Skeletal muscle tissue (tissue), 5 donors: ENCODE data around the gene KRTAP3-2. TPM values are rescaled to one million over a fixed set of nuclear protein-coding genes. Genes with fewer than 3 reads are reported as not detected.

ENCODE experiments used
- H3K27ac ChIP-seq: one replicate; pipeline ENCODE4 v1.7.0; 2013; ENCODE audit warnings: mild to moderate bottlenecking, low read depth, low read length, inconsistent platforms
- H3K27me3 ChIP-seq, 3 donors: one replicate each; pipeline ENCODE4 v1.7.0; 2013; ENCODE audit warnings: low read length in 3 of 3; ENCODE audit not compliant: control insufficient read depth in 3 of 3, insufficient read depth in 3 of 3
- H3K36me3 ChIP-seq, 3 donors: one replicate each; pipeline ENCODE4 v1.7.0; 2013; ENCODE audit warnings: low read length in 3 of 3; ENCODE audit not compliant: control insufficient read depth in 3 of 3, insufficient read depth in 3 of 3
- H3K4me1 ChIP-seq, 3 donors: one replicate each; pipeline ENCODE4 v1.7.0; 2013; ENCODE audit warnings: low read length in 3 of 3, mild to moderate bottlenecking in 3 of 3; ENCODE audit not compliant: control insufficient read depth in 3 of 3, insufficient read depth in 3 of 3
- H3K4me3 ChIP-seq, 3 donors: one replicate each; pipeline ENCODE4 v1.7.0; 2013; ENCODE audit warnings: low read length in 3 of 3
- H3K9ac ChIP-seq, 3 donors: one replicate each; pipeline ENCODE4 v1.7.0; 2013; ENCODE audit warnings: low read length in 3 of 3, mild to moderate bottlenecking in 3 of 3, moderate library complexity in 2 of 3, low read depth in 1 of 3
- H3K9me3 ChIP-seq, 3 donors: one replicate each; pipeline ENCODE4 v1.7.0; 2013; ENCODE audit warnings: low read length in 3 of 3; ENCODE audit not compliant: control insufficient read depth in 3 of 3
- small RNA-seq: library from RNA; depleted of rRNA; stranded (forward); fragments of <200 nt; gene quantifications from one replicate; pipeline ENCODE3, GENCODE V24; 2014
- total RNA-seq: library from RNA; depleted of rRNA; stranded (reverse); fragments of >200 nt; gene quantifications from one replicate; pipeline ENCODE4 v1.2.3, GENCODE V29; 2014
- donor health status: Osteomylitis.

The KRTAP3-2 gene
- total RNA-seq, 1 donor from 2014 or later = not detected

- no peaks in the 10 kb centered on the region for H3K36me3 ChIP-seq
- no peak overlapping the region for H3K9ac ChIP-seq
- no peak overlapping the region for H3K4me3 ChIP-seq
- no peaks in the 10 kb centered on the region for H3K9me3 ChIP-seq
- H3K27me3 ChIP-seq = peaks cover 0 to 4% (median 0%) of the 10 kb centered on the region in 3 donors
- peaks cover 0 to 15% (median 8%) of the 10 kb centered on the region in 3 donors for H3K4me1 ChIP-seq
- no peak overlapping the region for H3K27ac ChIP-seq
Measured at GRCh38 chr17:40956401-40957254, 43.1 kb downstream of the KRTAP3-2 start.

- Histone ChIP-seq H3K9ac (no peak overlapping the region), H3K36me3 (no peaks in the 10 kb centered on the region), H3K4me3 (no peak overlapping the region), H3K9me3 (no peaks in the 10 kb centered on the region), H3K27me3 (peaks cover 0 to 4% (median under 1%) of the 10 kb centered on the region in 3 donors), H3K27ac (no peak overlapping the region), H3K4me1 (peaks cover 0 to 24% (median 12%) of the 10 kb centered on the region in 3 donors)
Measured at GRCh38 chr17:40953881-40954280, 45.8 kb downstream of the KRTAP3-2 start.

DNA sequence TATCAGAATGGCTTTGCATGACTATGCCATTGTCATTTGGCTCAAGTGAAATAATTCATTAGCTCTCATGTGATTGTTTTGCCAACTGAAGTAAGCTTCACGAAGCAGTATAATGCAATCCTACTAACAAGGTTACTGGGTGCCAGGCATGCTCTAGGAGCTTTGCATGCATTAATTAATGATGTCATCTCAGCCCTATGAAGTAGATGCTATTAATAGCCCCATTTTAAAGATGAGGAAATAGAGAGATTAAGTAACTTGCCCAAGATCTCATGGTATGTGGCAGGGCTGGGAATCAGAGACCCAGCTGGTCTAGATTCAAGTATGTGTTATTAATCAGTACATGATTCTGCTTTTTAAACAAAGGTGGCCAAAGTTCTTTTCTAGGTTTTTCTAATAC, 47.0 kb downstream of the KRTAP3-2 start:
- Histone ChIP-seq H3K4me3 (no peak overlapping the region), H3K9ac (no peak overlapping the region), H3K27me3 (peaks cover 0 to 8% (median 6%) of the 10 kb centered on the region in 3 donors), H3K27ac (peak overlapping the region; percentile 29), H3K4me1 (peaks cover 0 to 24% (median 12%) of the 10 kb centered on the region in 3 donors), H3K36me3 (no peaks in the 10 kb centered on the region), H3K9me3 (no peaks in the 10 kb centered on the region)

DNA sequence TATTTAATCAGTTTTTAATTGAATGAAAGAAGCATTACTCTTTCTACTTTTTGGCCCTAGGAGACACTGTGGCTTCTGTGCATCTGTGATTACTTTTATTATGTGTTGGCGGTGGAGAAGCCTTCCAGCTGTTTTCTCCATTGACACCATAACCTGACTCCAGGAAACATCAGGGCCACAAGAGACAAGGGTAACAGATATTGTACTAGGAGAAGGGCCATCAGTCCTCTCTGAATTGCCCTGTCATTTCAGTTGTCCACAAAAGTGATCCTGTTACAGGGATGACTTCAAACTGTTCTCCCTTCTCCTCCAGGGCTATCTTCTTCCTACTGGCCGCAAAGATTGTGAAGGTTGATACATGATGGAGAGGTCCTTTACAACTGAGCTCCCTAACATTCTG, 47.6 kb downstream of the KRTAP3-2 start:
- H3K27ac ChIP-seq = peak overlapping the region; percentile 29
- H3K4me1 ChIP-seq = peaks cover 0 to 24% (median 12%) of the 10 kb centered on the region in 3 donors
- no peak overlapping the region for H3K4me3 ChIP-seq
- H3K27me3 ChIP-seq = peaks cover 0 to 8% (median 6%) of the 10 kb centered on the region in 3 donors
- no peak overlapping the region for H3K9ac ChIP-seq
- H3K9me3 ChIP-seq = no peaks in the 10 kb centered on the region
- no peaks in the 10 kb centered on the region for H3K36me3 ChIP-seq

- no peak overlapping the region for H3K4me3 ChIP-seq
- no peaks in the 10 kb centered on the region for H3K36me3 ChIP-seq
- no peak overlapping the region for H3K27ac ChIP-seq
- H3K9me3 ChIP-seq = no peaks in the 10 kb centered on the region
- peaks cover 0 to 10% (median 8%) of the 10 kb centered on the region in 3 donors for H3K27me3 ChIP-seq
- peaks cover 0 to 24% (median 12%) of the 10 kb centered on the region in 3 donors for H3K4me1 ChIP-seq
- H3K9ac ChIP-seq = no peak overlapping the region
Measured at GRCh38 chr17:40951011-40951622, 48.6 kb downstream of the KRTAP3-2 start.

DNA sequence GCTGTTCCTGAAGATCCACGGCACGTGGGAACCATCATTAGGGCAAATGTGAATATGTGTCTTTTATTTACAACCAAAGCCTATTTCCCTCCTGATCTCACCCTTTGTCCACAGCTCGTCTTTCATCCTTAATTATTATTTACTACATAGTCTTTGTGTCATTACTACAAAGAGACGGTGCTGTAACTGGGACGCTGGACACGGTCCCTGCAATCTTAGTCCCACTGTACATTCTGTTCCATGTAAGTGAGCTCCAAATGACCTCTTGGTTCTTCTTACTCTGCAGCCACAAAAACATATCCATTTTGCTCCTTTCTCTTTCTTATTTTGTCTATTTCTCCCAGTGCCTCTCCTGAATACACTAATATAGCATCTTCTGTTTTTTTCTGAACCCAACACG, 49.5 kb downstream of the KRTAP3-2 start:
- Histone ChIP-seq H3K4me3 (no peak overlapping the region), H3K27me3 (peaks cover 0 to 10% (median 8%) of the 10 kb centered on the region in 3 donors), H3K27ac (no peak overlapping the region), H3K36me3 (no peaks in the 10 kb centered on the region), H3K9ac (no peak overlapping the region), H3K9me3 (no peaks in the 10 kb centered on the region), H3K4me1 (peaks cover 0 to 24% (median 12%) of the 10 kb centered on the region in 3 donors)

DNA sequence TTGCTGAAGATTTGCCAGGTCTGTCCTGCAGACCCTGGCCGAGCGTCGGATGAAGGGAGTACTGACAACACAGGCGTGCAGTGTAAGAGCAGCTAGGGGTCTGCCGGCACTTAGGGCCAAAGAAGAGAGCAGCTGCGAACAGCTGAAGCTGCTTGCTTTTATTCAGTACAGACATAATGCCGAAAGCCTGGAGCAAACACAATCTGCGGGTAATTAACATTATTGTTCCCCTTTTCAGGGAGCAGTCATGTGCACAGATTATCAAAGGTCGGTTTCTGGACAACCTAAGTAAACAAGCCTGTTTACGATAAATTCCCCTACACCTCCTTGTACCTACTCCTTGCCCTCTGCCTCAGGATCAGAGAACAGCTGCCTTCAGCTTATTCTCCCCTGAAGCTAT, 50.3 kb downstream of the KRTAP3-2 start:
- peaks cover 0 to 24% (median 12%) of the 10 kb centered on the region in 3 donors for H3K4me1 ChIP-seq
- no peak overlapping the region for H3K27ac ChIP-seq
- no peak overlapping the region for H3K4me3 ChIP-seq
- H3K27me3 ChIP-seq = peaks cover 0 to 10% (median 8%) of the 10 kb centered on the region in 3 donors
- H3K36me3 ChIP-seq = no peaks in the 10 kb centered on the region
- no peaks in the 10 kb centered on the region for H3K9me3 ChIP-seq
- H3K9ac ChIP-seq = no peak overlapping the region

Small RNA genes lying within 50 kb of the gene (small RNA-seq; reads per million reads assigned to genes)
- not detected for gene KRTAP3-4P

Other genes with a start within 250 kb of the KRTAP3-2 start
- gene KRT25, start 244.6 kb downstream of the KRTAP3-2 start, total RNA-seq = not detected
- not detected for gene KRT26, start 227.7 kb downstream of the KRTAP3-2 start, total RNA-seq
- gene KRT27, start 217.4 kb downstream of the KRTAP3-2 start, total RNA-seq = not detected
- not detected for gene KRT28, start 199.9 kb downstream of the KRTAP3-2 start, total RNA-seq
- 2.6 TPM for gene KRT10, start 177.3 kb downstream of the KRTAP3-2 start, total RNA-seq
- gene KRT12, start 132.7 kb downstream of the KRTAP3-2 start, total RNA-seq = not detected
- not detected for gene KRT20, start 114.7 kb downstream of the KRTAP3-2 start, total RNA-seq
- 0.52 TPM for gene KRT23, start 62.3 kb downstream of the KRTAP3-2 start, total RNA-seq
- 3.1 TPM for gene KRT39, start 33.0 kb downstream of the KRTAP3-2 start, total RNA-seq
- gene KRT40, start 15.6 kb downstream of the KRTAP3-2 start, total RNA-seq = 6.3 TPM
- not detected for gene KRTAP3-3, start 5.7 kb downstream of the KRTAP3-2 start, total RNA-seq
- gene KRTAP3-1, start 9.2 kb upstream of the KRTAP3-2 start, total RNA-seq = not detected
- not detected for gene KRTAP1-5, start 27.3 kb upstream of the KRTAP3-2 start, total RNA-seq
- not detected for gene KRTAP1-4, start 30.3 kb upstream of the KRTAP3-2 start, total RNA-seq
- not detected for gene KRTAP1-3, start 35.0 kb upstream of the KRTAP3-2 start, total RNA-seq
- gene KRTAP1-1, start 41.5 kb upstream of the KRTAP3-2 start, total RNA-seq = not detected
- gene KRTAP2-1, start 47.4 kb upstream of the KRTAP3-2 start, total RNA-seq = not detected
- gene KRTAP2-2, start 55.3 kb upstream of the KRTAP3-2 start, total RNA-seq = not detected
- not detected for gene KRTAP2-3, start 60.2 kb upstream of the KRTAP3-2 start, total RNA-seq
- not detected for gene KRTAP2-4, start 66.0 kb upstream of the KRTAP3-2 start, total RNA-seq
- gene KRTAP4-7, start 84.2 kb upstream of the KRTAP3-2 start, total RNA-seq = not detected
- gene KRTAP4-8, start 98.2 kb upstream of the KRTAP3-2 start, total RNA-seq = not detected
- not detected for gene KRTAP4-16, start 102.3 kb upstream of the KRTAP3-2 start, total RNA-seq
- not detected for gene KRTAP4-9, start 105.5 kb upstream of the KRTAP3-2 start, total RNA-seq
- gene KRTAP4-11, start 118.5 kb upstream of the KRTAP3-2 start, total RNA-seq = not detected
- not detected for gene KRTAP4-12, start 124.3 kb upstream of the KRTAP3-2 start, total RNA-seq
- gene KRTAP4-6, start 140.6 kb upstream of the KRTAP3-2 start, total RNA-seq = not detected
- gene KRTAP4-5, start 149.9 kb upstream of the KRTAP3-2 start, total RNA-seq = not detected
- gene KRTAP4-4, start 160.8 kb upstream of the KRTAP3-2 start, total RNA-seq = not detected
- gene KRTAP4-3, start 168.3 kb upstream of the KRTAP3-2 start, total RNA-seq = not detected
- not detected for gene KRTAP4-2, start 178.3 kb upstream of the KRTAP3-2 start, total RNA-seq
- not detected for gene KRTAP4-1, start 185.0 kb upstream of the KRTAP3-2 start, total RNA-seq
- not detected for gene KRTAP9-1, start 190.0 kb upstream of the KRTAP3-2 start, total RNA-seq
- not detected for gene KRTAP9-2, start 226.7 kb upstream of the KRTAP3-2 start, total RNA-seq
- not detected for gene KRTAP9-3, start 232.5 kb upstream of the KRTAP3-2 start, total RNA-seq
- not detected for gene KRTAP9-8, start 238.1 kb upstream of the KRTAP3-2 start, total RNA-seq
- not detected for gene KRTAP9-4, start 249.8 kb upstream of the KRTAP3-2 start, total RNA-seq